Peyer's patch (tissue), 4 donors: ENCODE data around the gene VSIG1. TPM values are rescaled to one million over a fixed set of nuclear protein-coding genes. Genes with fewer than 3 reads are reported as not detected.

Source experiments
- DNase-seq, 3 donors: peaks; one replicate each; pipeline ENCODE4 v3.0.0-alpha.2; 2017 to 2019
- H3K27ac ChIP-seq, 4 donors: fragments of 200-600 bp; sonication (generic); one replicate each; pipeline ENCODE4 v1.5.1; 2016 to 2019
- H3K27me3 ChIP-seq, 2 donors: fragments of 200-600 bp; sonication (generic); one replicate each; pipeline ENCODE4 v1.5.1; 2019
- H3K36me3 ChIP-seq, 3 donors: fragments of 200-600 bp; sonication (generic); one replicate each; pipeline ENCODE4 v1.5.1; 2016 to 2019
- H3K4me1 ChIP-seq, 4 donors: fragments of 200-600 bp; sonication (generic); one replicate each; pipeline ENCODE4 v1.5.1; 2016 to 2019
- H3K4me3 ChIP-seq, 4 donors: fragments of 200-600 bp; sonication (generic); 1 replicate in 3 of 4; 2 replicates in 1 of 4; pipeline ENCODE4 v1.5.1; 2016 to 2019; ENCODE audit warnings: mild to moderate bottlenecking in 1 of 4
- H3K9me3 ChIP-seq, 4 donors: fragments of 200-600 bp; sonication (generic); one replicate each; pipeline ENCODE4 v1.5.1; 2016 to 2019; ENCODE audit warnings: mild to moderate bottlenecking in 1 of 4
- POLR2A ChIP-seq, 2 donors: fragments of 450-650 bp; IDR thresholded peaks; one replicate each; pipeline ENCODE4 v1.5.1; 2017; ENCODE audit warnings: antibody characterized with exemption in 2 of 2, mild to moderate bottlenecking in 2 of 2, moderate library complexity in 2 of 2
- total RNA-seq, 4 donors: library from RNA; depleted of rRNA; stranded (reverse); fragments of >200 nt; gene quantifications; one replicate each; pipeline ENCODE4 v1.1.0, GENCODE V29; 2016
- TF ChIP-seq, protein P1 (sequence below), 6 experiments: fragments of 450-650 bp in 4 of 6; fragments of 200-600 bp in 2 of 6; sonication (generic) in 1 of 6; IDR thresholded peaks; one replicate each; pipeline ENCODE4 v1.5.1; 2017 to 2019; ENCODE audit warnings: antibody characterized with exemption in 6 of 6, mild to moderate bottlenecking in 3 of 6, moderate library complexity in 1 of 6

The VSIG1 gene
- total RNA-seq, 4 donors from 2014 or later = 0.38 to 0.53 TPM; not detected in 2

DNA sequence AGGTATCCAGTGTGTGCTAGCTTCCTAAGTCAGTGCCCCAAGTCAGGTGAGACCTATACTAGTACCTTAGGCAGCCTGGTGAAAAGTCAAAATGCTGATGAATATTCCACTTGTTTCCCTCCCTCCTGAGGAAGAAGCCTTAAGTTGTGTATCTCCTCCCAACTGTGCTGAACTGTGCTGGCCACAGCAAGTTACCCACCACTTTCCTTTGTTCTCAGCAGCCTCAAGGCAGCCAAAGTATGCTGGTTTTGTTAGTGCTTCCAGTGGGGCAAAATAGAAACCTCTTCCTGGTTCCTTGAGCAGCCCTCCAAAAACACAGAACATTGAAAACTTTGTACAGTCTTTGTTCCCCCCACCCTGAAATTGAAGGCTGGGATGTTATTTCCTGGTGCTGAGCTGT is 60.6 kb downstream of the VSIG1 start:
- Histone ChIP-seq H3K9me3 (no peaks in the 10 kb centered on the region), H3K27me3 (no peaks in the 10 kb centered on the region), H3K36me3 (no peaks in the 10 kb centered on the region), H3K4me1 (no peaks in the 10 kb centered on the region), H3K4me3 (no peak overlapping the region), H3K27ac (no peak overlapping the region)
- TF ChIP-seq, protein P1, sequence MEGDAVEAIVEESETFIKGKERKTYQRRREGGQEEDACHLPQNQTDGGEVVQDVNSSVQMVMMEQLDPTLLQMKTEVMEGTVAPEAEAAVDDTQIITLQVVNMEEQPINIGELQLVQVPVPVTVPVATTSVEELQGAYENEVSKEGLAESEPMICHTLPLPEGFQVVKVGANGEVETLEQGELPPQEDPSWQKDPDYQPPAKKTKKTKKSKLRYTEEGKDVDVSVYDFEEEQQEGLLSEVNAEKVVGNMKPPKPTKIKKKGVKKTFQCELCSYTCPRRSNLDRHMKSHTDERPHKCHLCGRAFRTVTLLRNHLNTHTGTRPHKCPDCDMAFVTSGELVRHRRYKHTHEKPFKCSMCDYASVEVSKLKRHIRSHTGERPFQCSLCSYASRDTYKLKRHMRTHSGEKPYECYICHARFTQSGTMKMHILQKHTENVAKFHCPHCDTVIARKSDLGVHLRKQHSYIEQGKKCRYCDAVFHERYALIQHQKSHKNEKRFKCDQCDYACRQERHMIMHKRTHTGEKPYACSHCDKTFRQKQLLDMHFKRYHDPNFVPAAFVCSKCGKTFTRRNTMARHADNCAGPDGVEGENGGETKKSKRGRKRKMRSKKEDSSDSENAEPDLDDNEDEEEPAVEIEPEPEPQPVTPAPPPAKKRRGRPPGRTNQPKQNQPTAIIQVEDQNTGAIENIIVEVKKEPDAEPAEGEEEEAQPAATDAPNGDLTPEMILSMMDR (IDR thresholded peaks at IDR 0.05) = no peak
- TF ChIP-seq POLR2A (IDR thresholded peaks at IDR 0.05) = no peak
- DNase-seq = no peak

DNA sequence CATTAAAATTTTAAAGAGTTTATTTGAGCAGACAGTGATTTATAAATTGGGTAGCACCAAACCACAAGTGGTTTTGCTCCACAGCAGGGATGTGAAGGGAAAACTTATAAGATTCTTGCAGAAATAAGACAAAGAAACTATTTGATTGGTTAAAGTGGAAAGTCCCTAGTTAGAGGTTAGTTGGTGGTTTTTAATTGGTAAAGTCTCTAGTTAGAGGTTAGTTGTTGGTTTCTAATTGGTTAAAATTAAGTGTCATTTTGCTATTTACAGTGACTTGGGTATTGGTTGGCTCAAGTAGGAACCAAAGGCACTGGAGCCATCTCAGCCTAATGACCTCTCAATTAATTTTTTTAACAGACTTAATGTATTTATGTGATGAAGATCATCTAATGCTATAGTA is 69.7 kb downstream of the VSIG1 start:
- H3K27me3 ChIP-seq = no peaks in the 10 kb centered on the region
- no peaks in the 10 kb centered on the region for H3K4me1 ChIP-seq
- TF ChIP-seq, protein P1 (IDR thresholded peaks at IDR 0.05) = no peak
- no peak for TF ChIP-seq POLR2A (IDR thresholded peaks at IDR 0.05)
- H3K4me3 ChIP-seq = no peak overlapping the region
- no peak overlapping the region for H3K27ac ChIP-seq
- no peaks in the 10 kb centered on the region for H3K9me3 ChIP-seq
- H3K36me3 ChIP-seq = no peaks in the 10 kb centered on the region
- DNase-seq = no peak

DNA sequence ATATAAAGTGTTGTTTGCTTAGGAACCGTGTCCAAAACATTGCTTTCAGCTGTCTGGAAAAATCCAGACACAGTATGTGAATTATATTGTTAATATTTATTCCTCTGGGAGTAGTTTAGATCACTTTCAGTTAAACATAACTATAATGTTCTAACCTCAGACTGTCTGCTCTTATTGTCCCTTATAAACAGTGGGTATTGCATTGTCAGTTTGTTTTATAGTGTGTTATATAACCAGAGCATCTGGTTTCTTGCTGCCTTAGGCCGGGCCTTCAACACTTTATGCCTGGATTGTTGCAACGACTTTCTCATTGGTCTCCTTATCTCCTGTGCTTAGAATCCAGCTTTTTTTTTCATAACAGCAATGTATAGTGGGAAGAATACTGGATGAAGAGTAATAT is 73.1 kb downstream of the VSIG1 start:
- no peak for TF ChIP-seq POLR2A (IDR thresholded peaks at IDR 0.05)
- TF ChIP-seq, protein P1 (IDR thresholded peaks at IDR 0.05) = no peak
- H3K4me1 ChIP-seq = no peaks in the 10 kb centered on the region
- no peaks in the 10 kb centered on the region for H3K9me3 ChIP-seq
- no peaks in the 10 kb centered on the region for H3K27me3 ChIP-seq
- no peak overlapping the region for H3K4me3 ChIP-seq
- H3K36me3 ChIP-seq = no peaks in the 10 kb centered on the region
- DNase-seq = no peak
- no peak overlapping the region for H3K27ac ChIP-seq

DNA sequence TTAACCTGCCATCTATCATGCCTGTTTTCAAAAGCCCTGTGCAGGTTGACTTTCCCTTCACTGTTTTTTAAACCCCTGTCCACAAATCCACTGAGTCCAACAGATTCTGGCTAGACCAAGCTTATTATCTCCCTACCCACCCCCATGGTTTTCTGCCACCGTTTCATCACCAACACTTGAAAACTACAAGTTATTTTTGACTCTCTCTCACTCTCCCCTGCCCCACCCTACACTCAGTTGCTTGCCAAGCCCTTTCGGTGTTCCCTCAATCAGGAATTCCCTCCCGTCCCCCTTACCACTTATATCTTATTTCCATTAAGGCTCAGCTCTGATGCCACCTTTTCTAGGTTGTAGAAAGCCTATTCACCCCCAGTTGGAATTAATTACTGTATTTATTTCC is 76.4 kb downstream of the VSIG1 start:
- no peak for DNase-seq
- no peaks in the 10 kb centered on the region for H3K27me3 ChIP-seq
- H3K4me1 ChIP-seq = no peaks in the 10 kb centered on the region
- H3K9me3 ChIP-seq = no peaks in the 10 kb centered on the region
- no peak overlapping the region for H3K27ac ChIP-seq
- TF ChIP-seq, protein P1 (IDR thresholded peaks at IDR 0.05) = no peak
- TF ChIP-seq POLR2A (IDR thresholded peaks at IDR 0.05) = no peak
- H3K4me3 ChIP-seq = no peak overlapping the region
- no peaks in the 10 kb centered on the region for H3K36me3 ChIP-seq

DNA sequence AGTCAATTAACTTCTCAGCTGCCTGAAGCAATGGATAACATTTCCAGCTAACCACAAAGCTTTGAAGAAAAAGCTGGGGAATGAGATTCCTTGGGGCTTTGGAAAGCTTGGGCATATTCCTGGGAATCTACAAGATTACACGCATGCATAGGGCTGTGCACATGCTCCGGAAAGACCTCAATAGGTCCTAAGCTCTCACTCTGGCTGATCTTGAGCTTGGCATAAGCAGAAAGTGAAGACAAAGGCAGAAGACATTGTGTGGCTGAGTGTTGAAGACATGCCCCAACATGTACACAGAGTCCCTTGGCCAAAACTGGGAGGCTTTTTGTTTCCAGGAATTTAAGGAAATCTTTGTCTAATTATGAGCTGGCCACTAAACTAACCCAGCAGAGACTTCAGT is 77.9 kb downstream of the VSIG1 start:
- no peak for DNase-seq
- no peaks in the 10 kb centered on the region for H3K4me1 ChIP-seq
- H3K27ac ChIP-seq = no peak overlapping the region
- H3K4me3 ChIP-seq = no peak overlapping the region
- no peak for TF ChIP-seq POLR2A (IDR thresholded peaks at IDR 0.05)
- TF ChIP-seq, protein P1 (IDR thresholded peaks at IDR 0.05) = no peak
- H3K36me3 ChIP-seq = no peaks in the 10 kb centered on the region
- H3K9me3 ChIP-seq = no peaks in the 10 kb centered on the region
- H3K27me3 ChIP-seq = no peaks in the 10 kb centered on the region
